NOMO-1 treated with DMSO at 0.1 percent for 48 hours (cell line): Measurements from ENCODE around the gene UMODL1.
"Not testable (repeated sequence)": the region's sequence is repeated elsewhere in the genome, so short reads cannot be mapped to it uniquely, and the experiment has no call there.

ENCODE experiments used
- DNase-seq: peaks from one replicate; lab custom pipeline; 2025; ENCODE audit not compliant: unreplicated experiment; lab: John Stamatoyannopoulos, UW

UMODL1 gene

GRCh38 chr21:42112857-42113256 is 41.7 kb downstream of the UMODL1 start:
- no peak for DNase-seq

DNA sequence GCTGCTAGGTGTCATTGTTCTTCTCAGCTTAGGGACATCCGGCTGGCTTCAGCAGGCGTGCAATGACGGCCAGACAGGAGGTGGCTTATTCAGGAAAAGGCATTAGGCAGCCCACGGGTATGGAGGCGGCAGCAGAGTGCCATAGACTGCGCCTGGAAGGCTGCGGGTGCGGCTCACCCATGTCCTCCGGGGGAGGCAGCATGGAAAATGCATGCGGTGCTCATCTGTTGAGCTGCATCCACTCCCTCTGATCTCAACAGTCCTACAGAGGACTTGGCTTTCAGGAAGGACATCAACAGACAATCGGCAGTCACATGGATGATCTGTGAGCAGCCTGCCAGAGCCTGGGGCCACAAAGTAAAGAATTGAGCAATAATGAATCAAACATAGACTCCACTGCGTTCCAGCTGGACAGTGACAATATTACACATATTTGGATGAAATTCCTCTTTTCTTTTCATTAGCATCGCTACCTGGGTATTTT is 42.9 kb downstream of the UMODL1 start:
- peak; percentile 75 for DNase-seq

GRCh38 chr21:42114646-42115045 is 43.5 kb downstream of the UMODL1 start:
- DNase-seq = no peak

- no peak for DNase-seq
Observed at GRCh38 chr21:42115136-42115683, 44.1 kb downstream of the UMODL1 start.

GRCh38 chr21:42116551-42116950 is 45.4 kb downstream of the UMODL1 start:
- DNase-seq = not testable (repeated sequence)

DNA sequence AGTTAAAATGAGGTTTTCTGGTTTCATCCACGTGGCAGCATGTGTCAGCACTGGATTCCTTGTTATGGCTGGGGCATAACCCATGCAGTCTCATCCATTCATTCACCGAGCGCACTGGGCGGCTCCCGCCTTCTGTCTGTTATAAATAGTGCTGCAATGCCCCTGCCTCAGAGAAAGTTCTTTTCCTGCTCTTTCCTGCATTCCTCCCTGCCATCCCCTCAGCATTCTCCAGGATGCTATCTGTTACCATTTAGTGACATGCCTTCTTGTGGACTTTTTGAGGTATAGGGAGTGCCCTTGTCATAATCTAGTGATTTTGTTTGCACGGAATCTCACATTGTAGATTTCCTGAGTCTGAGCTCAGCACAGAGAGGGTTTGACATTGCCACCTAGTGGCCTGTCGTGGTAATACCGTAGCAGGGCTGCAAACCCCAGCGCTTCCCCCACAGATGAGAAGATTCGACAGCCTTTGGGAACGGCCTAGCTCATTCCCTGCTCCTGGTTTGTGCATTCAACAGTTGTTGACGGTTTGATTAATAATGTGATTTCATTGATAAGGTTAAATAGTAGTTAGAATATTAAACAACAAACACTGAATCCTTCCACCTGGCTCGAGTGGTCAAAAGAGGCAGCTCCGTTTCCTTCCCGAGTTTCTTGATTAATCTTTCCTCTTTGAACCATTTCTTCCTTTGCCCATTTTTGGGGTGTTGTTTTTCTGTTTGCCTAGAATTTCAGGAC is 46.3 kb downstream of the UMODL1 start:
- peak; percentile 60 for DNase-seq

- no peak for DNase-seq
Observed at GRCh38 chr21:42117967-42118780, 47.1 kb downstream of the UMODL1 start.

GRCh38 chr21:42118901-42119300 is 47.8 kb downstream of the UMODL1 start:
- peak; percentile 14 for DNase-seq

DNA sequence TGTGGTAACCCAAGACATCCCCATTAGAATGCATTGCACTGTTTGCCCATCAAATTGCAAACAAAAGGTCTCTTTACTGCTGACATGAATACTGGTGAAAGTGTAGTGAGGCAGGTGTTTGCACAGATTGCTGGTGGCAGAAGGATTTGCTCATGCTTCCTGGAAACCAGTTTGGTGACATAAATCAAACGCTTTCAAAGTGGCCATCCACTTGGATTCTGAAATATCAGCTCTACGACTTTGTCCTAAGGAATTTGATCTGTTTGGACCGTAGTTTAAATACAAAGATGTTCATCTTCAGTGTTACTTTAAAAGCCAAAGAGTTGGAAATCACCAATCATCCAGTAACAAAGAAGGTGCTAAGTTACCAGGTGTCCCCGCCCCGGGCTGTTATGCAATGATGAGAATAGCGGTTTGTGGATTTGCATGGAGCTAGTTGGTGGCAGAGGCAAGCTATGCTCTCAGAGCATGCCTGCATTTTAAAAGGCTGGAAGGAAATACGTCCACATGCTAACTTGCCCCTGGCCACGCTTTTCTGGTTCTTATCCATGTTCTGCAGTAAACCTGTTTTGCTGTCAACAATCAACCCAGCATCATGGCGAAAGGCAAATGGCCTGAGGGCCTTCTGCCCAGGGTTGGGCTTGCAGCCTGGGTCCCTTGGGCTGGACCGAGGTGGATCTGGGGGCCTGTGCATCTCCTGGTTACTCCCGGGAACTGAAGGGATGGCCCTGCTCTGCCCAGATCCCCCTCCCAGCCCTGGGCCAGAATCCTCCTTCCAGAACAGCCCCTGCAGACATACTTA is 49.2 kb downstream of the UMODL1 start:
- no peak for DNase-seq

GRCh38 chr21:42120903-42121535 is 49.9 kb downstream of the UMODL1 start:
- no peak for DNase-seq

DNA sequence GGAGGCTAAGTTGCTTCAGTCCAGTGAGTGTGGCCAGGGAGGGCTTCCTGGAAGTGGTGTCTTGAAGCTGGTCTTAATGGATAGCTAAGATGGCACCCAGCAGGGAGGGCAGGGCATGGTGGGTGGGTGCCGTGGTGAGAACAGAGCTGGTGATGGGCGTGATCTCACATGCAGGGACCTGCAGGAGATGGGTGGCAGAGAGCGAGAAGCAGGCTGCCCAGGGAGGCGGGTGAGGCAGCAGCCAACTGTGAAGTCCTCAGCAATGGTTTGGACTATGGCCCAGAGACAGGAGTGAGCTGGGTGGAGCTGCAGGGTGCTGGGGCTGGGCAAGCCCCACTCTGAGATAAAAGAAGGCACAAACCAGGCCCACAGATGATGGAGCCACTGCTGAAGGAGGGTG is 50.7 kb downstream of the UMODL1 start:
- no peak for DNase-seq

GRCh38 chr21:42122398-42122797 is 51.3 kb downstream of the UMODL1 start:
- DNase-seq = no peak

GRCh38 chr21:42122808-42123207 is 51.7 kb downstream of the UMODL1 start:
- DNase-seq = no peak

GRCh38 chr21:42123219-42123908 is 52.2 kb downstream of the UMODL1 start:
- DNase-seq = no peak

DNA sequence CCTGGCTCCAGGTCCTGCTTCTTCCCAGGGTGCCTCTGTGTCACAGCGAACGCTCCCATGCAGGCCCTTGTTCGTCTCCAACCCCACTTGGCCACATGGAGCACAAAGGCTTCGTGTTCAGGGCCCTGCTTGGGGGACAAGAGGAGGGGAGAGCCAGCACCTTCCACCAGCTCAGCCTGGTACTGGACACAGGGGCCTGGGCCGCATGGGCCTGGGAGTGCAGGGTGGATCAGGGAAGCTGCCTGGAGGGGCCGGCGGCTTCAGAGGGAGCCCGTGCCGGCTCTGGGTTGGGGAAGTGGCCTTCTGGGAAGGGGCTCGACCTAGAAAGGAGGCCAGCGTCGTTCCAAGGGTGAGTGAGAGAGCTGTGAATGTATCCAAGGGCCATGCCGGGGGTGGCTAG is 53.0 kb downstream of the UMODL1 start:
- no peak for DNase-seq

- no peak for DNase-seq
Observed at GRCh38 chr21:42124826-42125570, 53.9 kb downstream of the UMODL1 start.

GRCh38 chr21:42125571-42126544 is 54.7 kb downstream of the UMODL1 start:
- peak; percentile 28 for DNase-seq
